Measurements from ENCODE around the gene SLFN12L.

The SLFN12L gene

GRCh38 chr17:35559495-35560210 lies 22.2 kb upstream of the SLFN12L start:
- no peak for TF ChIP-seq BHLHE40 (IDR thresholded peaks at IDR 0.05; ENCODE audit: borderline replicate concordance)
- no peak for TF ChIP-seq SP1 (IDR thresholded peaks at IDR 0.05)
- TF ChIP-seq ARNT (IDR thresholded peaks at IDR 0.05) = no peak
- TF ChIP-seq ZNF384 (IDR thresholded peaks at IDR 0.05) = no peak
- TF ChIP-seq TARDBP (IDR thresholded peaks at IDR 0.05) = no peak
- TF ChIP-seq FOXK2 (IDR thresholded peaks at IDR 0.05) = no peak
- ChIA-PET CTCF (no interaction called here), POLR2A (interaction anchor here (1.2 to 3.0 kb wide), 2 partner anchors 8 to 19 kb away, joined by 7 to 23 read pairs; partner anchors contain the start of gene PEX12)
- DNase-seq (ENCODE audit: extremely low spot score) = no peak

- POLR2A ChIA-PET = no interaction called here
- no peak for TF ChIP-seq FOXA1 (IDR thresholded peaks at IDR 0.05)
- no peak for DNase-seq (ENCODE audit: extremely low spot score)
- CTCF ChIA-PET = no interaction called here
Observed at GRCh38 chr17:35557353-35557752, 19.9 kb upstream of the SLFN12L start.

DNA sequence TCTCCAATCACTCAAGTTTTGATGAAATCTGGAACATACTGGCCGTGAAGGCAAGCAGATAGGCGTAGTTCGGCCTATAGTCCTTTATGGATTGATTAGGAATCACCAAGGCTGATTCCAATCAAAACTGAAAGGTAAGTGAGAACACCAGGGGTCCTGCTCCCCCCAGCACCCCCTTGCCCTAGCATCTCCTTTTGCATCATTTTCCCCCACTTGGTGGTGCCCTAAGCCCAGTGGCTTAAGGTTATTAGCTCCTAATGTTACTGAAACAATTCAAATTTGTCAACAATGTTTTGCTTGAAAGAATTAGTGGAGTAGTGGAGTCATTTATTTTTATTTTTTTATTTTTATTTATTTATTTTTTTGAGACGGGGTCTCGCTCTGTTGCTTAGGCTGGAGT lies 18.2 kb upstream of the SLFN12L start:
- TF ChIP-seq FOXA1 (IDR thresholded peaks at IDR 0.05) (no peak), FOXM1 (IDR thresholded peaks at IDR 0.05; ENCODE audit: borderline replicate concordance) (no peak), NFRKB (IDR thresholded peaks at IDR 0.05) (no peak), TARDBP (IDR thresholded peaks at IDR 0.05) (no peak), ARNT (IDR thresholded peaks at IDR 0.05) (no peak), PKNOX1 (IDR thresholded peaks at IDR 0.05) (no peak), ZNF384 (IDR thresholded peaks at IDR 0.05) (no peak), FOXK2 (IDR thresholded peaks at IDR 0.05) (no peak), SP1 (IDR thresholded peaks at IDR 0.05) (no peak), HDGF (IDR thresholded peaks at IDR 0.05; ENCODE audit: borderline replicate concordance) (no peak), BHLHE40 (IDR thresholded peaks at IDR 0.05; ENCODE audit: borderline replicate concordance) (no peak)
- DNase-seq (ENCODE audit: extremely low spot score) = no peak
- ChIA-PET POLR2A (interaction anchor here (2.3 kb wide), 1 partner anchor 12 kb away, joined by 10 read pairs; no protein-coding TSS in a partner anchor), CTCF (interaction anchor here (0.6 to 1.0 kb wide), 3 partner anchors 17 to 195 kb away, joined by 3 to 5 read pairs (median 4); no protein-coding TSS in a partner anchor)

DNA sequence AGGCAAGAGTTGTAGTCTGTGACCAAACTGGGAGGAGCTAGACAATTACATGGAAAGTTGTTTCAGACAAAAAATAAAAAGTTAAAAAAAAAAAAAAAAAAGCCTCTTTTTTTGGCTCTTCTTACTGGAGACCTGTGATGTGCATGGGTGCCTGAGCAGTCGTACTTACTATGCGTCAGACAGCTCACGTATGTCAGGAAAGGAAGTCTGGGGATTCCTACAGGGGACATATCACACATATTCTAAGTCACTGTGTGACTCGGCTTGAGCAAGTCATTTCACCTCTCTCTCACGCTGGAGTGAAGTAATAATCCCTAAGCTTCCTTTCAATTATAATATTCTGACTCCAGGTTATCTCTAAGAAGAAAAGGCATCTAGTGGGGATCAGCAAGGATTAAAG lies 17.2 kb upstream of the SLFN12L start:
- no peak for DNase-seq (ENCODE audit: extremely low spot score)
- no peak for TF ChIP-seq L3MBTL2 (conservative IDR thresholded peaks at IDR 0.05)
- TF ChIP-seq SUZ12 (IDR thresholded peaks at IDR 0.05) = no peak
- TF ChIP-seq ZNF384 (IDR thresholded peaks at IDR 0.05) = no peak
- no peak for TF ChIP-seq ELF4 (IDR thresholded peaks at IDR 0.05)
- TF ChIP-seq NFRKB (IDR thresholded peaks at IDR 0.05) = no peak
- TF ChIP-seq TARDBP (IDR thresholded peaks at IDR 0.05) = no peak
- TF ChIP-seq FOXK2 (IDR thresholded peaks at IDR 0.05) = no peak
- TF ChIP-seq CTBP1 (IDR thresholded peaks at IDR 0.05; ENCODE audit: borderline replicate concordance) = no peak
- no peak for TF ChIP-seq HDGF (IDR thresholded peaks at IDR 0.05; ENCODE audit: borderline replicate concordance)
- no peak for TF ChIP-seq SP1 (IDR thresholded peaks at IDR 0.05)
- TF ChIP-seq FOXA1 (IDR thresholded peaks at IDR 0.05) = no peak
- no peak for TF ChIP-seq FOXM1 (IDR thresholded peaks at IDR 0.05; ENCODE audit: borderline replicate concordance)
- ChIA-PET CTCF (interaction anchor here (1.0 to 1.5 kb wide), 2 partner anchors 16 to 58 kb away, joined by 3 to 5 read pairs; no protein-coding TSS in a partner anchor), POLR2A (interaction anchor here (2.3 kb wide), 1 partner anchor 13 kb away, joined by 10 read pairs; no protein-coding TSS in a partner anchor)

GRCh38 chr17:35553310-35553709 lies 15.8 kb upstream of the SLFN12L start:
- no peak for TF ChIP-seq CTBP1 (IDR thresholded peaks at IDR 0.05; ENCODE audit: borderline replicate concordance)
- no peak for TF ChIP-seq FOXA1 (IDR thresholded peaks at IDR 0.05)
- TF ChIP-seq SUZ12 (IDR thresholded peaks at IDR 0.05) = no peak
- TF ChIP-seq BHLHE40 (IDR thresholded peaks at IDR 0.05; ENCODE audit: borderline replicate concordance) = no peak
- no peak for TF ChIP-seq NFRKB (IDR thresholded peaks at IDR 0.05)
- TF ChIP-seq ZNF384 (IDR thresholded peaks at IDR 0.05) = no peak
- no peak for TF ChIP-seq ARNT (IDR thresholded peaks at IDR 0.05)
- TF ChIP-seq TARDBP (IDR thresholded peaks at IDR 0.05) = no peak
- DNase-seq (ENCODE audit: extremely low spot score) = no peak
- POLR2A ChIA-PET = interaction anchor here (1.0 to 1.6 kb wide), 3 partner anchors 14 to 25 kb away, joined by 3 to 5 read pairs (median 4); partner anchors contain the start of gene PEX12
- CTCF ChIA-PET = interaction anchor here (1.4 to 1.5 kb wide), 2 partner anchors 14 to 20 kb away, joined by 3 to 5 read pairs; no protein-coding TSS in a partner anchor

DNA sequence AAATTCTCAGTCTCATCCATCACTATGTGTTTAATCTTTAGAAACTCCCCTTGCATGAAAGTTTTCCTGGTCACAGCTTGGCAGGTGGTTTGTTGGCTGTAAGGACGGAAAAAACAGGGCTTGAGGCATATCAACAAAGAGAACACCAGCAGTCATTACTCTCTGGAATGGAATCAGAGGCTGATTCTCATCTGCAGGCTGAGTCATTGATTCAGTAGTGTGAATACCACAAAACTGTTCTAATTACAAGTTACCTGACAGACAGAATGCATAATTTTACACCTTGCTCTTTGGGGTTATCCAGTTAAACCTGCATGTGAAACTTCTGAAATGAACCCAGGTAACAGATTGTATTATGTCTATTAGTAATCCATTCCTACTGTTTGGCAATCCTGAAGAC lies 11.5 kb upstream of the SLFN12L start:
- no peak for DNase-seq (ENCODE audit: extremely low spot score)
- ChIA-PET CTCF (interaction anchor here (0.8 kb wide), 1 partner anchor 16 kb away, joined by 3 read pairs; no protein-coding TSS in a partner anchor), POLR2A (interaction anchor here (3.4 kb wide), 1 partner anchor 30 kb away, joined by 10 read pairs; the partner anchor contains the start of gene PEX12)
- TF ChIP-seq L3MBTL2 (conservative IDR thresholded peaks at IDR 0.05) = no peak
- TF ChIP-seq BHLHE40 (IDR thresholded peaks at IDR 0.05; ENCODE audit: borderline replicate concordance) = no peak
- no peak for TF ChIP-seq SUZ12 (IDR thresholded peaks at IDR 0.05)
- no peak for TF ChIP-seq FOXA1 (IDR thresholded peaks at IDR 0.05)

GRCh38 chr17:35548208-35548810 lies 10.8 kb upstream of the SLFN12L start:
- POLR2A ChIA-PET = interaction anchor here (0.6 to 3.4 kb wide), 2 partner anchors 30 to 747 kb away, joined by 3 to 10 read pairs; partner anchors contain the start of gene PEX12
- no peak for DNase-seq (ENCODE audit: extremely low spot score)
- TF ChIP-seq FOXM1 (IDR thresholded peaks at IDR 0.05; ENCODE audit: borderline replicate concordance) = no peak
- TF ChIP-seq HDGF (IDR thresholded peaks at IDR 0.05; ENCODE audit: borderline replicate concordance) = no peak
- TF ChIP-seq L3MBTL2 (conservative IDR thresholded peaks at IDR 0.05) = no peak
- TF ChIP-seq ZNF384 (IDR thresholded peaks at IDR 0.05) = no peak
- no peak for TF ChIP-seq TARDBP (IDR thresholded peaks at IDR 0.05)
- TF ChIP-seq FOXK2 (IDR thresholded peaks at IDR 0.05) = no peak
- no peak for TF ChIP-seq ELF4 (IDR thresholded peaks at IDR 0.05)
- TF ChIP-seq CTBP1 (IDR thresholded peaks at IDR 0.05; ENCODE audit: borderline replicate concordance) = no peak
- no peak for TF ChIP-seq BHLHE40 (IDR thresholded peaks at IDR 0.05; ENCODE audit: borderline replicate concordance)
- no peak for TF ChIP-seq NFRKB (IDR thresholded peaks at IDR 0.05)
- no peak for TF ChIP-seq LEF1 (IDR thresholded peaks at IDR 0.05; ENCODE audit: borderline replicate concordance)
- no peak for TF ChIP-seq FOXA1 (IDR thresholded peaks at IDR 0.05)
- no peak for TF ChIP-seq PKNOX1 (IDR thresholded peaks at IDR 0.05)
- TF ChIP-seq SP1 (IDR thresholded peaks at IDR 0.05) = no peak
- no peak for TF ChIP-seq ARNT (IDR thresholded peaks at IDR 0.05)
- CTCF ChIA-PET = no interaction called here
